Upper lobe of left lung (tissue), 4 donors: ENCODE measurements around the gene RAP1GAP.

Experiments
- CTCF ChIP-seq, 6 experiments: fragments of 450-650 bp in 4 of 6; fragments of 200-600 bp in 2 of 6; sonication (generic) in 2 of 6; IDR thresholded peaks; one replicate each; pipeline ENCODE4 v1.5.1; 2016 to 2019; ENCODE audit warnings: antibody characterized with exemption in 6 of 6
- EP300 ChIP-seq, 4 donors: sonication (generic); formaldehyde crosslinking; IDR thresholded peaks; one replicate each; pipeline ENCODE4 v1.5.1; 2017; ENCODE audit warnings: antibody characterized with exemption in 4 of 4, control low read depth in 2 of 4
- POLR2A ChIP-seq, 4 donors: fragments of 450-650 bp; IDR thresholded peaks; one replicate each; pipeline ENCODE4 v1.5.1; 2016 to 2017; ENCODE audit warnings: antibody characterized with exemption in 4 of 4, mild to moderate bottlenecking in 2 of 4
- POLR2AphosphoS5 ChIP-seq, 2 donors: sonication (generic); formaldehyde crosslinking; IDR thresholded peaks; one replicate each; pipeline ENCODE4 v1.5.1; 2017; ENCODE audit warnings: antibody characterized with exemption in 2 of 2

- no peak for TF ChIP-seq CTCF (IDR thresholded peaks at IDR 0.05)
- no peak for TF ChIP-seq POLR2A (IDR thresholded peaks at IDR 0.05)
- TF ChIP-seq EP300 (IDR thresholded peaks at IDR 0.05) = no peak
- no peak for TF ChIP-seq POLR2AphosphoS5 (IDR thresholded peaks at IDR 0.05)
Measured at GRCh38 chr1:21619375-21619947, 49.7 kb downstream of the RAP1GAP start.
